HG03139 (cell line): ENCODE results near the gene SPTLC2.
"Not testable (repeated sequence)": the region's sequence is repeated elsewhere in the genome, so short reads cannot be mapped to it uniquely, and the experiment has no call there.

Experiments
- ATAC-seq: cut with Tn5 transposase; IDR thresholded peaks from one replicate; pipeline ENCODE4 v1.9.1; 2021; ENCODE audit not compliant: unreplicated experiment

Gene SPTLC2, protein sequence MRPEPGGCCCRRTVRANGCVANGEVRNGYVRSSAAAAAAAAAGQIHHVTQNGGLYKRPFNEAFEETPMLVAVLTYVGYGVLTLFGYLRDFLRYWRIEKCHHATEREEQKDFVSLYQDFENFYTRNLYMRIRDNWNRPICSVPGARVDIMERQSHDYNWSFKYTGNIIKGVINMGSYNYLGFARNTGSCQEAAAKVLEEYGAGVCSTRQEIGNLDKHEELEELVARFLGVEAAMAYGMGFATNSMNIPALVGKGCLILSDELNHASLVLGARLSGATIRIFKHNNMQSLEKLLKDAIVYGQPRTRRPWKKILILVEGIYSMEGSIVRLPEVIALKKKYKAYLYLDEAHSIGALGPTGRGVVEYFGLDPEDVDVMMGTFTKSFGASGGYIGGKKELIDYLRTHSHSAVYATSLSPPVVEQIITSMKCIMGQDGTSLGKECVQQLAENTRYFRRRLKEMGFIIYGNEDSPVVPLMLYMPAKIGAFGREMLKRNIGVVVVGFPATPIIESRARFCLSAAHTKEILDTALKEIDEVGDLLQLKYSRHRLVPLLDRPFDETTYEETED

DNA sequence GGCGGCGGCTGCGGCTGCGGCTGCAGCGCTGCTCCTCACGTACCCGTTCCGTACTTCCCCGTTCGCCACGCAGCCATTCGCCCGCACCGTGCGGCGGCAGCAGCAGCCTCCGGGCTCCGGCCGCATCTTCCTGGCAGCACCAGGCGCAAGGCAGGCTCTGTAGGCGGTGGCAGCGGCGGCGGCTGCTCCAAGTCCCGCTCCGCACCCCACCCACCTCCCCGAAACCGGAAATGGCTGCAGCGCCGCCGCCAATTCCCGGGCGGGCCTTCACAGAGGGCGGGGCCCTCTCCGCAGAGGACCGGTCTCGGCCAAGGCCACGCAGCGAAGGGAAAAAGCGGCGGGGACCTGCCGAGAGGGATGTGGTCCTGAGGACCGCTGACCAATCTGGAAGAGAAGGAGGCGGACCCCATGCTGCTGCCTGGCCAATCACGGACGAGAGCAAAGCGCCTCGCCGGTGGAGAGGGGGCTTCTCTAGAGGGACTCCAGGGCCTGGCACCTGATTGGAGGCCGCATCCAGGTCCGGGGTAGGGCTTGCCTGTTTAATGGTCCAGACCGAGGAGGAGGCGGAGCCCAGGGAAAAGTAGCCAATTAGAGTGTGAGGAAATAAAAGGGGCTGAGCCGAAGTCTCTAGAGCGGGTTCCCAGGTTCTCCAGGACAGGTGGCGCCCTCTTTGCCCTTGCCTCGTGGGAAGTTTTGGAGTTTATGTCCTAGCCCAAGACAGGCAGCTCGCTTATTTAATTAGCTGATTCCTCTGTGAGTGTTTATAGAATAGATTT, at the start of gene SPTLC2:
TSS of gene SPTLC2 (minus strand) at position 184 of the 776 bp plus-strand sequence. CDS start at position 126, 58 bp downstream.
- peak; percentile 93 for ATAC-seq

DNA sequence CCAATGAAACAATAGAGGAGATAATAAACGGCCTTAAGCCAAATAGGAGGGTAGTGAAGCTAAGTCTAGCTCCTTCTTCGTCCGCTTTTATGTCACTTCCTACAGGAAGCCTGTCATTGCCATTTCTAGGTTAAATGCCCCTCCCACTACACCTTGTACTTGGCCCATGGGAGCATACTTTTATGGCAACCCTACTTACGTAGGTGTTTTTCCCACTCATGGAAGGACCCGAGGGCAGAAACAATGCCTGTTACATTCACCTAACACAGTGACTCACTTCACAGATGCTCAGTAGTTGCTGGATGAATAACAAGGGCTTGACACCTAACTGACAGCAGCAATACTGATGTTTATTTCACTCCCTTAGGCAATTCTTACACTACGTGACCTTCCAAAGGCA, 46.9 kb upstream of the SPTLC2 start:
- ATAC-seq, result no peak

DNA sequence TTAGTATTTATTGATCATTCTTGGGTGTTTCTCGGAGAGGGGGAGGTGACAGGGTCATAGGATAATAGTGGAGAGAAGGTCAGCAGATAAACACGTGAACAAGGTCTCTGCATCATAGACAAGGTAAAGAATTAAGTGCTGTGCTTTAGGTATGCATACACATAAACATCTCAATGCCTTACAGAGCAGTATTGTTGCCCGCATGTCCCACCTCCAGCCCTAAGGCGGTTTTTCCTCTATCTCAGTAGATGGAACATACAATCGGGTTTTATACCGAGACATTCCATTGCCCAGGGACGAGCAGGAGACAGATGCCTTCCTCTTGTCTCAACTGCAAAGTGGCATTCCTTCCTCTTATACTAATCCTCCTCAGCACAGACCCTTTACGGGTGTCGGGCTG, 45.1 kb upstream of the SPTLC2 start:
- ATAC-seq, result not testable (repeated sequence)

- no peak for ATAC-seq
Measured at GRCh38 chr14:77660754-77661153, 44.3 kb upstream of the SPTLC2 start.

DNA sequence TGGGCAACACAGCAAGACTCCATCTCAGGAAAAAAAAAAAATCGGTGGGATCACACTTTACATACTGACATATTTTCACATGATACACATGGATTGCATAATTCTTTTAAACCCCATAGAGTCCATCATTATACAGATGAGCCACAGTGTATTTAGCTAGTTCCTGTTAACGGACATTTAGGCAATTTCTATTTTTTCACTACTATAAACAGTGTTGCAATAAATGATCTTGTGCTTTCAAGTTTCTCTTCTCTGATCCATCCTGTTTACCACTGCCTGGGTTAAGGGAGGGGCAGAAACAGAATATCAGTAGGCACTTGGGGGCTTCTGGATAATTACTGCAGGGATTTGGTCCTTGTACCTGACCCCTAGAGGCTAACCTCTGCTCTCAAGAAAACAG, 43.4 kb upstream of the SPTLC2 start:
- ATAC-seq, result no peak

- no peak for ATAC-seq
Measured at GRCh38 chr14:77657280-77657679, 40.8 kb upstream of the SPTLC2 start.

DNA sequence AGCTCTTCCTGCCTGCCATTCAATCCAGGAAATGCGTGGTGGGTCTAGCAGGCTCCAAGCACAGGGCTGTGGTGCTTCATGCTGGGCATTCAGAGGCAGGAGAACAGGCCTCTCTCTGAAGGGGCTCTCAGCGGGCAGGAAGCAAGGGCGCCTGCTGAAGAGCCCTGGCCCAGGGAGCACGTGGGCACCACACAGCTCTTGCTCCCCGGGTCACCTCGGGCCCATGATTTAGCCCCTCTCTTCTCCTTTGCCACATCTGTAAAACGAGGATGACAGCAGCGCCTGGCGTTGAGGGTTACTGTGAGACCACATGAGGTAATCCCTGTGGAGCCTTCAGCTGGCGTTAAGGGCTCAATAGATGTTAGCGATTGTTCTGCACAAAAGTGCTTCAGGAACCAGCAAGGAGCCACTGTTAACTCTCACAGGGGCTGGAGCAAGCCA, 37.6 kb upstream of the SPTLC2 start:
- ATAC-seq, result no peak

DNA sequence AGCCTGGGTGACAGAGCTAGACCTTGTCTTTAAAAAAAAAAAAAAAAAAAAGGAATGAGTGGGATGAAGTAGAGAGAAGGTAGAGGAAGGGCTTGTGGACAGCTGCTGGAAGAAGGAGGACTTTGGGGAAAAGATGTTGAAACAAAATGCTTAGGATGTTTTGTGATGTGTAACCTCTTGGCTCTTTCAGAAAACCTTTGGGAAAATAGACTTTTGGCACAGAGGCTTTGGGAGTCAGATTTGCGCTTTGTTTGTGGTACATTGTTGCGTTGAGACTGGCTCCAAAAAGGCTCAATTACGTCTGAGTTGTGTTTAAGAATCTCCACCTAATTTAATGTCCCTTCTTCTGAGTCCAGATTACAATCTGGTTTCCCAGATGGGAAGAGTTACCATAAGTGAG, 32.9 kb upstream of the SPTLC2 start:
- no peak for ATAC-seq

DNA sequence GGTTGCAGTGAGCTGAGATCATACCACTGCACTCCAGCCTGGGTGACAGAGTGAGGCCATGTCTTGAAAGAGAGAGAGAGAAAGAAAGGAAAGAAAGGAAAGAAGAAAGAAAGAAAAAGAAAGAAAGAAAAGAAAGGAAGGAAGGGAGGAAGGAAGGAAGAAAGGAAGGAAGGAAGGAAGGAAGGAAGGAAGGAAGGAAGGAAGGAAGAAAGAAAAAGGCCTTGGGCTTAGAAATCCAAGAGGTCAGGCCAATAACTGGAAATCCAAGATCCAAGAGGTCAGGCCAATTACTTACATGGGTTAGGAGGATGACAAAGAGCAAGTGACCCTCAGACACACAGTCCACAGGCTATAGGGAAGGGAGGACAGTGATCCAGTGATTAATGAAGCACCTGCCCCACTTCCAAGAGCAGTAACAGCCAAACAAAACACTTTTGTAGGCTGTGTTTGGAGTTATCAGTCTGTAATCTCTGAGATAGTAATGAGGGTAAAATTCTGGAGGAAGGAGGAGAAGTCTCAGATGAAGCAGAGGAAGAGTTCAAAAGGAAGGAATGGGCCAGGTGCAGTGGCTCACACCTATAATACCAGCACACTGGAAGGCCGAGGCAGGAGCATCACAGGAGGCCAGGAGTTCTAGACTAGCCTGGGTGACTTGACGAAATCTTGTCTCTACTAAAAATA, 32.2 kb upstream of the SPTLC2 start:
- no peak for ATAC-seq

DNA sequence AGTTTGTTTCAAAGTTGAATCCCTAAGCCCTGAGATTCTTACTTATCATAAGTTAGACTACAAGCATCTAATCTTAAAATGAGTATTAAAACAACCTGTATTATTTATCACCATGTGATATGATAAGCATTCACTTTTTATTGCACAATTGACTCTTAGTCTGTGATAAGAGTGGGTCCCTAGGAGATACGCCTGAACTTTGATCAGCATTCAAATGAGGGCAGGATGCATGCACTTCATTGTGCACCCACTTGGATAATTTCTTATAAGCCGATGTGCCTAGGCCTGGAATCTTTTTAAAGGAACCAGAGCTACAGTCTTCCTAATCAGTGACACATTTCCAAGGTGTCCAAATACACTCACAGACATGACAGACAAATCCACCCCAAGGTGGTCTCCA, 31.4 kb upstream of the SPTLC2 start:
- ATAC-seq, result no peak

DNA sequence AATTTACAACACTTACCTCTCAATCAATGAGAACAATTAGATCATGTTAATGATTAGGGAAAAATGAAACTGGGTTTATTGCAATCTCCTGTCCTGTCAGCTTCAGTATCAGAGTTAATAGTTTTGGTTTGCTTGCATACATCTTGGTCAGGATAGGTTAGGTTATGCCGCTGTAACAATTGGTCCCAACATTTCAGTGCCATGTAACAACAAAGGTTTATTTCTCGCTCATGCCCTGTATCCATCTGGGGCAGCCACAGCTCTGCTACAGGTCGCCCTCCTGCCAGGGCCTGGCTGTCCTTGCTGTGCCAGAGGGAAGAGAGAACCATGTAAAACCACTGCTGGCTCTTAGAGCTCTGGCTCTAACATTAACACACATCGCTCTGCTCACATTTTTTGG, 30.5 kb upstream of the SPTLC2 start:
- no peak for ATAC-seq

- no peak for ATAC-seq
Measured at GRCh38 chr14:77645520-77646230, 29.2 kb upstream of the SPTLC2 start.

DNA sequence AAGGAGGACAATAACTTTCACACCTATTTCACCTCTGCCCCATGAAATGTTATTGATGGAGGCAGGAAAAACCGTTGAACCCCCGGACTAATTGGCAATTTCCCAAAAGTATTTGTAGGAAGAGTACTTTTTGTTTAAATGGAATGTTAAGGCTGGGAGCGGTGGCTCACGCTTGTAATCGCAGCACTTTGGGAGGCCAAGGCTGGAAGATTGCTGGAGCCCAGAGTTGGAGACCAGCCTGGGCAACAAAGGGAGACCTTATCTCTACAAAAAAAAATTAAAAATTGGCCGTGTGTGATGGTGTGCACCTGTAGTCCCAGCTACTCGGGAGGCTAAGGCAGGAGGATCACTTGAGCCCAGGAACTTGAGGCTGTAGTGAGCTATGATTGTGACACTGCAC, 26.0 kb upstream of the SPTLC2 start:
- no peak for ATAC-seq

DNA sequence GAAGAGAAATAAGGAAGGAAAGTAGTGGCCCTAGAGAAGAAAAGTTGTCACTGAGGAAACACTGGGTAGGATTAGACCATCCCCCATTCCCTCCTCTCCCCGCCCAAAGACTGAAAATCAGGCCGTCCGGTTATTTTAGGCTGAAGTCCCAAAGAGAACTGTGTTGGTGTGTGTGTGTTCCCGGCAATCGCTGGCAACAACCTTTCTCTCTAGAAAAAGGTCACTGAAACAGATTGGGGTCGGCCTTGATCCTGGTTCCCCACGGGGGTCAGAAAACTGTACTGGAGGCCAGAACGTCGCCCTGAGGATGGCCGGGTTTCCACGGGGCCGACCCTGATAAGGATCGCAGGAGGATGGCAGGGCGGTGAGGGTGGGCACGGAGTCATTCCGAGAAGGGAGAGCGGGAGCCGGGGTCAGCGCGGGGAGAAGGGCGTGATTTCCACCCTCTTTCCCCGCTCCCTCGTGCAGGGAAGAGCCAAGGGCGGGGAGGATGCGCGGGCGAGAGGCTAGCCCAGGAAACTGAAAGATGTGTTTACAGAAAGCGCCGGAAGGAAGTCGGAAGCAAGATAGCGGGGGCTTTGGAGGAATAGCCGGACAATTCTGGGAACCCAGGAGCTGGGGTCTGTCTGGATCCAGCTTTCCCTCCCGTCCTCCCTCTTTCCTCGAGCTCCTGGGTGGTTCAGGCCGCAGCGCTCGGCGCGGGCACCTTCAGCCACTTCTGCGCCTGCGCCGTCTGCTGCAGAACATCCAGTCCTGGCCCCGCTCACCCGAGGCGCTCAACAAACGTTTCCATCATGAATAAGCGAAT, 25.3 kb upstream of the SPTLC2 start:
- peak; percentile 40 for ATAC-seq

GRCh38 chr14:77640756-77641533, 24.5 kb upstream of the SPTLC2 start:
- ATAC-seq, result peak; percentile 13

DNA sequence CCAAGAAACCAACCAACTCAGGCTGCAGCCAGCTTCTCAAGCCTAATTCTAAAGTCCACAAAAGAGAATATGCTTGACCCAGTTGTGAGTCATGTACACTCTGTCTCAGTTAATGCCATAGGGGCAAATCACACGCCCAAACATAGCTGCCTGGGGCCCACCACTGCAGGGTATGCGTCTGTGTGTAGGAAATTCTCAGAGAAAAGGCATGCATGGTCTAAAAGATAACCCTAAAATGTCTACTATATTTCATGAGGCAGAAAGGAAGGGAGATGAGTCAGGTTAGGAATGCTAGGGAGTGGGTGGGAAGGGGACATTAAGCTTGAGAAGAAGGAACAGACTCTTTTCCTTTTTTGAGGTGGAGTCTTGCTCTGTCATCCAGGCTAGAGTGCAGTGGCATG, 22.3 kb upstream of the SPTLC2 start:
- ATAC-seq, result no peak

GRCh38 chr14:77635869-77636268, 19.4 kb upstream of the SPTLC2 start:
- ATAC-seq, result not testable (repeated sequence)

DNA sequence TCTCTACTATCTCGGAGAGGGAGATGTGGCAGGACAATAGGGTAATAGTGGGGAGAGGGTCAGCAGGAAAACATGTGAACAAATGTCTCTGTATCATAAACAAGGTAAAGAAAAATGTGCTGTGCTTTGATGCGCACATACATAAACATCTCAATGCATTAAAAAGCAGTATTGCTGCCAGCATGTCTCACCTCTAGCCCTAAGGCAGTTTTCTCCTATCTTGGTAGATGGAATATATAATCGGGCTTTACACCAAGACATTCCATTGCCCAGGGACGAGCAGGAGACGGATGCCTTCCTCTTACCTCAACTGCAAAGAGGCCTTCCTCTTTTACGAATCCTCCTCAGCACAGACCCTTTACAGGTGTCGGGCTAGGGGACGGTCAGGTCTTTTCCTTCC, 19.0 kb upstream of the SPTLC2 start:
- not testable (repeated sequence) for ATAC-seq

- no peak for ATAC-seq
Measured at GRCh38 chr14:77630111-77630510, 13.7 kb upstream of the SPTLC2 start.
